B cell (primary cell): ENCODE results near the gene GSTA3.

Experiments
- EZH2 ChIP-seq: IDR thresholded peaks from 2 replicates; pipeline ENCODE4 v1.6.1; 2012; ENCODE audit warnings: borderline replicate concordance, low read depth, mild to moderate bottlenecking, moderate library complexity, low read length; ENCODE audit not compliant: insufficient read depth, poor library complexity, severe bottlenecking
- TF ChIP-seq, protein P1 (sequence below): fragments of 200-600 bp; IDR thresholded peaks from one replicate; pipeline ENCODE4 v1.8.0; 2022; ENCODE audit warnings: antibody characterized with exemption, mild to moderate bottlenecking

DNA sequence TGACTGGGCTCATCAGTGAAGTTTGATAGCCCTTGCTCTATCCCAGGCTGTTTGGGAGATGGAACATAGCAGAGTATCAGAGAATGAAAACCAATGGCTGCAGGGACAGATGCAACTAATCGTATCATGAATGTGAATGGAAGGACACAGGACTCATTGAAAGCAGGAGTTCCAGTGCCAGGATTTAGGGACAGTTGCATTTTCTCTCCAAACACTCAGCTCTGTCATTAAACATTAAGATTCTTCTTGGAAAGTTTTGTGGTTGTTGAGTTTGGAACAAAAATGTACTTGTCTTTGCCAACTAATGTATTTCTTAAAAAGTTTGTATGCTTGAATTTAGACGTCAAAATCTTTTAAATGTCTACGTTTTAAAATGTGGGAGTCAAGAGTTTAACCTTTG lies 37.9 kb downstream of the GSTA3 start:
- TF ChIP-seq, protein P1, sequence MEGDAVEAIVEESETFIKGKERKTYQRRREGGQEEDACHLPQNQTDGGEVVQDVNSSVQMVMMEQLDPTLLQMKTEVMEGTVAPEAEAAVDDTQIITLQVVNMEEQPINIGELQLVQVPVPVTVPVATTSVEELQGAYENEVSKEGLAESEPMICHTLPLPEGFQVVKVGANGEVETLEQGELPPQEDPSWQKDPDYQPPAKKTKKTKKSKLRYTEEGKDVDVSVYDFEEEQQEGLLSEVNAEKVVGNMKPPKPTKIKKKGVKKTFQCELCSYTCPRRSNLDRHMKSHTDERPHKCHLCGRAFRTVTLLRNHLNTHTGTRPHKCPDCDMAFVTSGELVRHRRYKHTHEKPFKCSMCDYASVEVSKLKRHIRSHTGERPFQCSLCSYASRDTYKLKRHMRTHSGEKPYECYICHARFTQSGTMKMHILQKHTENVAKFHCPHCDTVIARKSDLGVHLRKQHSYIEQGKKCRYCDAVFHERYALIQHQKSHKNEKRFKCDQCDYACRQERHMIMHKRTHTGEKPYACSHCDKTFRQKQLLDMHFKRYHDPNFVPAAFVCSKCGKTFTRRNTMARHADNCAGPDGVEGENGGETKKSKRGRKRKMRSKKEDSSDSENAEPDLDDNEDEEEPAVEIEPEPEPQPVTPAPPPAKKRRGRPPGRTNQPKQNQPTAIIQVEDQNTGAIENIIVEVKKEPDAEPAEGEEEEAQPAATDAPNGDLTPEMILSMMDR, result no peak
- TF ChIP-seq EZH2, result no peak
